ENCODE measurements around the gene CD300C. TPM values are rescaled to one million over a fixed set of nuclear protein-coding genes. Genes with fewer than 3 reads are reported as not detected.

CD300C gene
- total RNA-seq, 1 experiment from 2014 or later, result not detected

GRCh38 chr17:74525465-74525725 is 20.5 kb downstream of the CD300C start:
- H3K27ac Mint-ChIP-seq, result no peak overlapping the region
- no peaks in the 10 kb centered on the region for H3K36me3 Mint-ChIP-seq
- DNase-seq (ENCODE audit: low spot score) (no peak), ATAC-seq (no peak)
- H3K9me3 Mint-ChIP-seq, result peaks cover 13% of the 10 kb centered on the region
- TF ChIP-seq NFATC4 (CRISPR knock-in tag; IDR thresholded peaks at IDR 0.05) (no peak), NFE2L1 (CRISPR knock-in tag; IDR thresholded peaks at IDR 0.05) (no peak), HMGXB4 (CRISPR knock-in tag; IDR thresholded peaks at IDR 0.05) (no peak), ZNF512 (CRISPR knock-in tag; IDR thresholded peaks at IDR 0.05; ENCODE audit: borderline replicate concordance) (no peak), MAX (CRISPR knock-in tag; IDR thresholded peaks at IDR 0.05) (no peak), ZNF317 (CRISPR knock-in tag; IDR thresholded peaks at IDR 0.05; ENCODE audit: borderline replicate concordance, low read depth) (no peak), IRF2 (CRISPR knock-in tag; IDR thresholded peaks at IDR 0.05; ENCODE audit: borderline replicate concordance, low read depth) (no peak), AFF4 (CRISPR knock-in tag; IDR thresholded peaks at IDR 0.05; ENCODE audit: borderline replicate concordance) (no peak), GTF2I (CRISPR knock-in tag; conservative IDR thresholded peaks at IDR 0.05) (no peak), JUN (CRISPR knock-in tag; IDR thresholded peaks at IDR 0.05) (no peak), MYBL2 (CRISPR knock-in tag; IDR thresholded peaks at IDR 0.05) (no peak), E2F4 (CRISPR knock-in tag; IDR thresholded peaks at IDR 0.05; ENCODE audit: borderline replicate concordance, low read depth) (no peak), OVOL2 (CRISPR knock-in tag; IDR thresholded peaks at IDR 0.05; ENCODE audit: borderline replicate concordance) (no peak), NR1H2 (CRISPR knock-in tag; IDR thresholded peaks at IDR 0.05) (no peak), ZNF416 (CRISPR knock-in tag; IDR thresholded peaks at IDR 0.05) (no peak), KAT7 (CRISPR knock-in tag; IDR thresholded peaks at IDR 0.05; ENCODE audit: borderline replicate concordance) (no peak)
- ChIA-PET POLR2A (no interaction called here), CTCF (interaction anchor here (1.2 to 1.6 kb wide), 3 partner anchors 41 to 157 kb away, joined by 3 to 4 read pairs (median 3); no protein-coding TSS in a partner anchor)
- peaks cover 30% of the 10 kb centered on the region for H3K27me3 Mint-ChIP-seq (ENCODE audit: low read depth)
- H3K4me1 Mint-ChIP-seq, result no peaks in the 10 kb centered on the region
- H3K4me3 Mint-ChIP-seq, result no peak overlapping the region

- Mint-ChIP-seq H3K36me3 (no peaks in the 10 kb centered on the region), H3K4me1 (no peaks in the 10 kb centered on the region), H3K27ac (no peak overlapping the region), H3K9me3 (peaks cover 16% of the 10 kb centered on the region), H3K4me3 (no peak overlapping the region), H3K27me3 (ENCODE audit: low read depth) (peaks cover 24% of the 10 kb centered on the region)
- ATAC-seq (no peak), DNase-seq (ENCODE audit: low spot score) (no peak)
- ChIA-PET POLR2A (no interaction called here), CTCF (interaction anchor here (1.2 to 1.6 kb wide), 2 partner anchors 146 to 157 kb away, joined by 3 read pairs; no protein-coding TSS in a partner anchor)
- no peak for TF ChIP-seq ARID4B (CRISPR knock-in tag; IDR thresholded peaks at IDR 0.05; ENCODE audit: borderline replicate concordance)
- TF ChIP-seq MAX (CRISPR knock-in tag; IDR thresholded peaks at IDR 0.05), result no peak
- no peak for TF ChIP-seq SMAD4 (CRISPR knock-in tag; IDR thresholded peaks at IDR 0.05)
- TF ChIP-seq ZNF671 (CRISPR knock-in tag; IDR thresholded peaks at IDR 0.05), result no peak
- TF ChIP-seq ZSCAN18 (CRISPR knock-in tag; IDR thresholded peaks at IDR 0.05), result no peak
Measured at GRCh38 chr17:74524653-74525464, 21.1 kb downstream of the CD300C start.

All from WTC11 (cell line).